MG63 (cell line): ENCODE measurements around the gene VPS35L. TPM values are rescaled to one million over a fixed set of nuclear protein-coding genes. Genes with fewer than 3 reads are reported as not detected.

Source experiments
- total RNA-seq: library from RNA; depleted of rRNA; stranded (reverse); fragments of >200 nt; shearing (Covaris generic); gene quantifications from 2 replicates; pipeline ENCODE4 v1.2.3, GENCODE V29; 2014; ENCODE audit warnings: low replicate concordance; rRNA removed

The VPS35L gene
- total RNA-seq, 1 experiment from 2014 or later = 6.7 TPM

Other genes with a start within 250 kb of the VPS35L start
- gene TMC5, start 137.8 kb upstream of the VPS35L start, total RNA-seq = not detected in 2 replicates
- 35.3 and 37.9 TPM in 2 replicates for gene GDE1, start 33.6 kb upstream of the VPS35L start, total RNA-seq
- 10.7 TPM in 2 replicates for gene CCP110, start 31.8 kb upstream of the VPS35L start, total RNA-seq
- 15.1 and 15.2 TPM in 2 replicates for gene KNOP1, start 162.5 kb downstream of the VPS35L start, total RNA-seq
- gene IQCK, start 162.6 kb downstream of the VPS35L start, total RNA-seq = 7.1 and 11.6 TPM in 2 replicates